Gastrocnemius medialis (tissue), 4 donors: ENCODE data around the gene SCGB1C2.

ENCODE experiments used
- CTCF ChIP-seq, 5 experiments: fragments of 450-650 bp in 3 of 5; fragments of 200-600 bp in 2 of 5; sonication (generic) in 2 of 5; IDR thresholded peaks in 4 of 5; conservative IDR thresholded peaks in 1 of 5; 1 replicate in 4 of 5; 2 replicates in 1 of 5; pipeline ENCODE4 v1.5.1; 2016 to 2019; ENCODE audit warnings: antibody characterized with exemption in 5 of 5, mild to moderate bottlenecking in 3 of 5, moderate library complexity in 3 of 5
- POLR2A ChIP-seq, 2 donors: fragments of 450-650 bp; IDR thresholded peaks; one replicate each; pipeline ENCODE4 v1.6.1; 2017; ENCODE audit warnings: antibody characterized with exemption in 2 of 2, mild to moderate bottlenecking in 2 of 2, moderate library complexity in 2 of 2

GRCh38 chr17:173166-173911 lies 36.0 kb downstream of the SCGB1C2 start:
- TF ChIP-seq CTCF (IDR thresholded peaks at IDR 0.05 in 4 of 5, conservative IDR thresholded peaks at IDR 0.05 in 1 of 5) (no peak), POLR2A (IDR thresholded peaks at IDR 0.05) (no peak)
